Measurements from ENCODE around the gene SNX19.

The SNX19 gene

GRCh38 chr11:130881475-130882137 is 34.7 kb downstream of the SNX19 start:
- H3K9me3 Mint-ChIP-seq, result no peaks in the 10 kb centered on the region
- DNase-seq, result no peak
- peaks cover 70% of the 10 kb centered on the region for H3K36me3 Mint-ChIP-seq (ENCODE audit: low read depth)
- TF ChIP-seq CTCF (IDR thresholded peaks at IDR 0.05), result no peak
- no peak overlapping the region for H3K27ac Mint-ChIP-seq
- peaks cover 6% of the 10 kb centered on the region for H3K27me3 Mint-ChIP-seq (ENCODE audit: low read depth, poor library complexity)
- H3K4me1 Mint-ChIP-seq, result peaks cover 29% of the 10 kb centered on the region
- H3K4me3 Mint-ChIP-seq, result no peak overlapping the region

GRCh38 chr11:130879836-130880235 is 36.4 kb downstream of the SNX19 start:
- Mint-ChIP-seq H3K27ac (no peak overlapping the region), H3K4me1 (peaks cover 14% of the 10 kb centered on the region), H3K36me3 (ENCODE audit: low read depth) (peaks cover 76% of the 10 kb centered on the region), H3K4me3 (no peak overlapping the region), H3K9me3 (no peaks in the 10 kb centered on the region), H3K27me3 (ENCODE audit: low read depth, poor library complexity) (peaks cover 6% of the 10 kb centered on the region)
- TF ChIP-seq CTCF (IDR thresholded peaks at IDR 0.05), result no peak
- DNase-seq, result no peak

GRCh38 chr11:130876931-130877915 is 39.1 kb downstream of the SNX19 start:
- Mint-ChIP-seq H3K4me3 (no peak overlapping the region), H3K27ac (no peak overlapping the region), H3K4me1 (peaks cover 5% of the 10 kb centered on the region), H3K36me3 (ENCODE audit: low read depth) (peaks cover 64% of the 10 kb centered on the region), H3K9me3 (no peaks in the 10 kb centered on the region), H3K27me3 (ENCODE audit: low read depth, poor library complexity) (peaks cover 6% of the 10 kb centered on the region)
- TF ChIP-seq CTCF (IDR thresholded peaks at IDR 0.05), result no peak
- DNase-seq, result no peak

GRCh38 chr11:130876100-130876499 is 40.2 kb downstream of the SNX19 start:
- Mint-ChIP-seq H3K4me1 (peaks cover 6% of the 10 kb centered on the region), H3K36me3 (ENCODE audit: low read depth) (peaks cover 52% of the 10 kb centered on the region), H3K4me3 (no peak overlapping the region), H3K27ac (no peak overlapping the region), H3K27me3 (ENCODE audit: low read depth, poor library complexity) (peaks cover 4% of the 10 kb centered on the region), H3K9me3 (no peaks in the 10 kb centered on the region)
- DNase-seq, result no peak
- no peak for TF ChIP-seq CTCF (IDR thresholded peaks at IDR 0.05)

GRCh38 chr11:130874955-130875531 is 41.2 kb downstream of the SNX19 start:
- Mint-ChIP-seq H3K36me3 (ENCODE audit: low read depth) (peaks cover 52% of the 10 kb centered on the region), H3K27ac (no peak overlapping the region), H3K4me3 (no peak overlapping the region), H3K9me3 (no peaks in the 10 kb centered on the region), H3K27me3 (ENCODE audit: low read depth, poor library complexity) (peaks cover 4% of the 10 kb centered on the region), H3K4me1 (peaks cover 6% of the 10 kb centered on the region)
- DNase-seq, result no peak
- TF ChIP-seq CTCF (IDR thresholded peaks at IDR 0.05), result no peak

Data from nephron progenitor cell (in vitro differentiated cells).